HepG2 (cell line): ENCODE data around the gene TWNK. TPM values are rescaled to one million over a fixed set of nuclear protein-coding genes. Genes with fewer than 3 reads are reported as not detected.

Source experiments
- PLSCR1 ChIP-seq: sonication (generic); formaldehyde crosslinking; IDR thresholded peaks from 2 replicates; pipeline ENCODE4 v1.5.0; 2020; ENCODE audit warnings: missing genetic modification reagents, mild to moderate bottlenecking, borderline replicate concordance
- ZNF318 ChIP-seq: sonication (generic); formaldehyde crosslinking; IDR thresholded peaks from 2 replicates; pipeline ENCODE4 v1.4.0; 2020; ENCODE audit warnings: mild to moderate bottlenecking, missing genetic modification reagents
- polyA plus RNA-seq, 8 experiments: library from polyadenylated mRNA; depleted of rRNA in 3 of 8; stranded (reverse) in 7 of 8; unstranded in 1 of 8; fragments of >200 nt; fragmentation: Illumina TruSeq in 4 of 8; extraction: Trizol in 4 of 8; gene quantifications; 2 replicates each; pipeline versions ENCODE4 v1.2.1 to v1.2.3, GENCODE V29; 2011 to 2016; ENCODE audit warnings: low read depth in 4 of 8, missing spikeins in 1 of 8, mixed read lengths in 1 of 8; ENCODE audit not compliant: insufficient read depth in 1 of 8
- total RNA-seq, 5 experiments: library from RNA; depleted of rRNA; stranded (reverse); fragments of >200 nt; fragmentation: Illumina TruSeq; extraction: Trizol; gene quantifications; 2 replicates each; pipeline ENCODE4 v1.2.3, GENCODE V29; 2016; ENCODE audit warnings: low read depth in 1 of 5

The TWNK gene
- total and polyA plus RNA-seq, 2 of the 13 experiments (the other 11 are each of a cell fraction or from before 2014, with no cell fraction given) = 10.7 to 16.5 TPM

- TF ChIP-seq ZNF318 (CRISPR knock-in tag) (no peak), PLSCR1 (CRISPR knock-in tag) (no peak)
These were observed 24.8 kb upstream of the TWNK start (continued) for GRCh38 chr10:100962351-100963080.
